HG02943 (cell line): ENCODE data around the gene PTBP3.
A peak's percentile ranks its signal among the peaks of the same experiment; 100 is the strongest.

Experiments
- ATAC-seq: cut with Tn5 transposase; IDR thresholded peaks from one replicate; pipeline ENCODE4 v1.9.1; 2021; ENCODE audit warnings: mild to moderate bottlenecking, low read depth, moderate library complexity; ENCODE audit not compliant: unreplicated experiment

The PTBP3 gene

GRCh38 chr9:112361601-112362000, 28.2 kb upstream of the PTBP3 start:
- ATAC-seq = no peak

GRCh38 chr9:112360047-112360804, 26.8 kb upstream of the PTBP3 start:
- ATAC-seq = no peak

GRCh38 chr9:112355427-112355897, 22.0 kb upstream of the PTBP3 start:
- no peak for ATAC-seq

GRCh38 chr9:112354081-112354743, 20.8 kb upstream of the PTBP3 start:
- no peak for ATAC-seq

GRCh38 chr9:112352209-112352608, 18.8 kb upstream of the PTBP3 start:
- ATAC-seq = no peak

GRCh38 chr9:112351184-112351583, 17.8 kb upstream of the PTBP3 start:
- ATAC-seq = no peak

- ATAC-seq = no peak
Measured at GRCh38 chr9:112349008-112349333, 15.6 kb upstream of the PTBP3 start.

GRCh38 chr9:112348257-112349007, 15.0 kb upstream of the PTBP3 start:
- ATAC-seq = no peak

GRCh38 chr9:112341730-112342129, 8.3 kb upstream of the PTBP3 start:
- no peak for ATAC-seq

- ATAC-seq = no peak
Measured at GRCh38 chr9:112339886-112340285, 6.5 kb upstream of the PTBP3 start.

GRCh38 chr9:112338561-112338960, 5.1 kb upstream of the PTBP3 start:
- ATAC-seq = no peak

GRCh38 chr9:112337547-112337946, 4.1 kb upstream of the PTBP3 start:
- no peak for ATAC-seq

- no peak for ATAC-seq
Measured at GRCh38 chr9:112334432-112334841, 1.0 kb upstream of the PTBP3 start.

GRCh38 chr9:112333639-112334431, 416 bp upstream of the PTBP3 start:
- ATAC-seq = peak; percentile 63

- ATAC-seq = no peak
Measured at GRCh38 chr9:112332674-112332976, 794 bp downstream of the PTBP3 start.

- no peak for ATAC-seq
Measured at GRCh38 chr9:112332214-112332613, 1.2 kb downstream of the PTBP3 start.

GRCh38 chr9:112331674-112331952, 1.8 kb downstream of the PTBP3 start:
- no peak for ATAC-seq

GRCh38 chr9:112328545-112328944, 4.9 kb downstream of the PTBP3 start:
- ATAC-seq = no peak

GRCh38 chr9:112327718-112328450, 5.5 kb downstream of the PTBP3 start:
- no peak for ATAC-seq

GRCh38 chr9:112326194-112326593, 7.2 kb downstream of the PTBP3 start:
- no peak for ATAC-seq
